HCT116 (cell line): ENCODE measurements around the gene PSME2. TPM values are rescaled to one million over a fixed set of nuclear protein-coding genes. Genes with fewer than 3 reads are reported as not detected.

ENCODE experiments used
- ATAC-seq: fragments of 200-7000 bp; cut with Tn5 transposase; 2 replicates; pipeline ENCODE4 v1.9.1; 2020; ENCODE audit warnings: mild to moderate bottlenecking, moderate library complexity
- Bru-seq: library from RNA; stranded (reverse); fragments of 400-500 nt; gene quantifications from one replicate; lab custom pipeline; 2021; lab: Mats Ljungman, UMichigan
- BruChase-seq, 2 experiments: library from RNA; stranded (reverse); fragments of 400-500 nt; gene quantifications; one replicate each; lab custom pipeline; 2021; lab: Mats Ljungman, UMichigan
- BruUV-seq: library from RNA; stranded (reverse); fragments of 400-500 nt; replicated peaks from 2 replicates; lab custom pipeline; 2021; lab: Mats Ljungman, UMichigan
- CTCF ChIA-PET: fragments of 300-600 bp; sonication (Branson Sonifier 250); formaldehyde crosslinking; loops from one replicate; lab custom pipeline; 2021; ENCODE audit warnings: antibody characterized with exemption; lab: Charles Lee
- POLR2A ChIA-PET: fragments of 300-600, 350-600 bp; sonication (Branson Sonifier 250); formaldehyde crosslinking; loops from one replicate; lab custom pipeline; 2021; ENCODE audit warnings: antibody characterized with exemption; lab: Charles Lee
- RAD21 ChIA-PET, 2 experiments: fragments of 300-600 bp; sonication (Branson Sonifier 250); formaldehyde crosslinking; loops; one replicate each; lab custom pipeline; 2023; ENCODE audit warnings: low total read pairs in 2 of 2; ENCODE audit not compliant: uncharacterized antibody in 2 of 2, unreplicated experiment in 2 of 2, low non-redundant PET in 1 of 2; lab: Charles Lee
- DNase-seq: peaks from one replicate; pipeline ENCODE4 v3.0.0-alpha.2; 2010; ENCODE audit warnings: low read depth, low spot score
- H2AFZ ChIP-seq: fragments of 200-600 bp; shearing (Covaris generic), sonication (generic); 2 replicates; pipeline ENCODE4 v1.6.1; 2017; ENCODE audit warnings: low read depth, mixed run types, mixed read lengths, antibody characterized with exemption, low read length; ENCODE audit not compliant: poor library complexity, severe bottlenecking
- H3K27ac ChIP-seq: 2 replicates; pipeline ENCODE4 v1.5.1; 2012; ENCODE audit warnings: low read depth, low read length
- H3K27me3 ChIP-seq: fragments of 200-600 bp; sonication (generic); 2 replicates; pipeline ENCODE4 v1.6.1; 2016; ENCODE audit warnings: mixed run types, low read length, mixed read lengths; ENCODE audit not compliant: insufficient read depth
- H3K36me3 ChIP-seq, 2 experiments: fragments of 200-500 bp in 1 of 2; fragments of 200-600 bp in 1 of 2; sonication (Bioruptor generic) in 1 of 2; sonication (generic) in 1 of 2; 2 replicates each; pipeline versions ENCODE4 v1.5.1 to v1.6.1; 2014 to 2016; ENCODE audit warnings: low read length in 2 of 2, inconsistent platforms in 1 of 2, mixed read lengths in 1 of 2, mixed run types in 1 of 2; ENCODE audit not compliant: insufficient read depth in 2 of 2, control insufficient read depth in 1 of 2
- H3K4me1 ChIP-seq, 2 experiments: fragments of 200-600 bp in 1 of 2; sonication (generic) in 1 of 2; 2 replicates each; pipeline versions ENCODE4 v1.5.1 to v1.6.1; 2012 to 2017; ENCODE audit warnings: low read length in 2 of 2, inconsistent platforms in 1 of 2, mild to moderate bottlenecking in 1 of 2, mixed read lengths in 1 of 2, mixed run types in 1 of 2, moderate library complexity in 1 of 2; ENCODE audit not compliant: insufficient read depth in 2 of 2, control insufficient read depth in 1 of 2
- H3K4me2 ChIP-seq: fragments of 200-600 bp; sonication (generic); 2 replicates; pipeline ENCODE4 v1.6.1; 2017; ENCODE audit warnings: mixed run types, low read length, mixed read lengths
- H3K4me3 ChIP-seq, 2 experiments: fragments of 200-600 bp in 1 of 2; sonication (generic) in 1 of 2; replicated peaks in 1 of 2; 2 replicates each; pipeline ENCODE4 v1.5.1; 2011 to 2016; ENCODE audit warnings: low read length in 2 of 2, control low read depth in 1 of 2, low read depth in 1 of 2, mild to moderate bottlenecking in 1 of 2, mixed read lengths in 1 of 2, mixed run types in 1 of 2
- H3K79me2 ChIP-seq: fragments of 200-600 bp; sonication (generic); 2 replicates; pipeline ENCODE4 v1.6.1; 2017; ENCODE audit warnings: mild to moderate bottlenecking, mixed run types, low read length, moderate library complexity, mixed read lengths; ENCODE audit not compliant: insufficient read depth
- H3K9ac ChIP-seq: fragments of 200-600 bp; sonication (generic); 2 replicates; pipeline ENCODE4 v1.6.1; 2016; ENCODE audit warnings: low read length, mixed read lengths
- H3K9me2 ChIP-seq: fragments of 200-600 bp; sonication (generic), shearing (Covaris generic); 2 replicates; pipeline ENCODE4 v1.6.1; 2017; ENCODE audit warnings: mixed run types, mild to moderate bottlenecking, moderate library complexity; ENCODE audit not compliant: insufficient read depth
- H3K9me3 ChIP-seq, 2 experiments: fragments of 200-500 bp in 1 of 2; fragments of 200-600 bp in 1 of 2; sonication (Bioruptor generic) in 1 of 2; sonication (generic) in 1 of 2; 2 replicates each; pipeline ENCODE4 v1.6.1; 2014 to 2017; ENCODE audit warnings: low read length in 2 of 2, mixed read lengths in 2 of 2, inconsistent platforms in 1 of 2, low read depth in 1 of 2, mild to moderate bottlenecking in 1 of 2, mixed run types in 1 of 2, moderate library complexity in 1 of 2; ENCODE audit not compliant: control insufficient read depth in 1 of 2, insufficient read depth in 1 of 2
- H4K20me1 ChIP-seq: fragments of 200-600 bp; sonication (generic), shearing (Covaris generic); 2 replicates; pipeline ENCODE4 v1.6.1; 2017; ENCODE audit warnings: mixed run types, mild to moderate bottlenecking, moderate library complexity; ENCODE audit not compliant: insufficient read depth
- CBX3 ChIP-seq: IDR thresholded peaks from 2 replicates; pipeline ENCODE4 v1.6.1; 2012; ENCODE audit warnings: low read depth
- CEBPB ChIP-seq: IDR thresholded peaks from 2 replicates; pipeline ENCODE4 v1.6.1; 2012; ENCODE audit warnings: low read depth
- EGR1 ChIP-seq: IDR thresholded peaks from 2 replicates; pipeline ENCODE4 v1.6.1; 2012; ENCODE audit warnings: low read depth
- ELF1 ChIP-seq: IDR thresholded peaks from 2 replicates; pipeline ENCODE4 v1.6.1; 2012; ENCODE audit warnings: low read depth, borderline replicate concordance
- EZH2phosphoT487 ChIP-seq: fragments of 200-600 bp; IDR thresholded peaks from 2 replicates; pipeline ENCODE4 v1.6.1; 2018; ENCODE audit warnings: antibody characterized with exemption, borderline replicate concordance
- FOSL1 ChIP-seq: IDR thresholded peaks from 2 replicates; pipeline ENCODE4 v1.6.1; 2012; ENCODE audit warnings: low read depth
- JUND ChIP-seq: IDR thresholded peaks from 2 replicates; pipeline ENCODE4 v1.6.1; 2012
- POLR2A ChIP-seq: IDR thresholded peaks from 2 replicates; pipeline ENCODE4 v1.7.0; 2011; ENCODE audit warnings: borderline replicate concordance; ENCODE audit not compliant: insufficient read depth, insufficient read length; ENCODE audit errors: extremely low read depth
- POLR2AphosphoS5 ChIP-seq: IDR thresholded peaks from 2 replicates; pipeline ENCODE4 v1.6.1; 2011; ENCODE audit warnings: mild to moderate bottlenecking, low read depth, low read length, moderate library complexity
- RAD21 ChIP-seq: IDR thresholded peaks from 2 replicates; pipeline ENCODE4 v1.6.1; 2012; ENCODE audit warnings: low read depth, mild to moderate bottlenecking
- SIN3A ChIP-seq: IDR thresholded peaks from 2 replicates; pipeline ENCODE4 v1.6.1; 2012; ENCODE audit warnings: low read depth
- SP1 ChIP-seq: IDR thresholded peaks from 2 replicates; pipeline ENCODE4 v1.6.1; 2012; ENCODE audit warnings: low read depth
- SRF ChIP-seq: IDR thresholded peaks from 2 replicates; pipeline ENCODE4 v1.6.1; 2012; ENCODE audit warnings: low read depth
- TCF7L2 ChIP-seq: IDR thresholded peaks from 2 replicates; pipeline ENCODE4 v1.7.0; 2011; ENCODE audit warnings: borderline replicate concordance, inconsistent platforms; ENCODE audit not compliant: insufficient read depth, insufficient read length; ENCODE audit errors: extremely low read depth
- YY1 ChIP-seq: IDR thresholded peaks from 2 replicates; pipeline ENCODE4 v1.6.1; 2011; ENCODE audit warnings: low read length, low read depth, moderate library complexity, mild to moderate bottlenecking; ENCODE audit not compliant: insufficient replicate concordance; ENCODE audit errors: extremely low read depth
- ZNF274 ChIP-seq: fragments of 200-500 bp; sonication (Bioruptor generic); IDR thresholded peaks from 2 replicates; pipeline ENCODE4 v1.6.1; 2014; ENCODE audit warnings: mild to moderate bottlenecking, low read depth, low read length, inconsistent platforms
- intact Hi-C: fragments of 100-400 bp; cut with micrococcal nuclease; formaldehyde crosslinking; loops from 2 replicates; pipeline ENCODE4 v1.10.0; 2022
- long read RNA-seq: library from polyadenylated mRNA; unstranded; transcript quantifications from one replicate; pipeline ENCODE4 v2.0.0, GENCODE V29; 2021; ENCODE audit not compliant: unreplicated experiment
- polyA plus RNA-seq: library from polyadenylated mRNA; unstranded; fragments of >200 nt; gene quantifications from 2 replicates; pipeline ENCODE4 v1.2.1, GENCODE V29; 2012; ENCODE audit warnings: missing spikeins
- total RNA-seq: library from RNA; stranded (reverse); gene quantifications from one replicate; pipeline ENCODE4 v1.2.1, GENCODE V29; 2021; ENCODE audit not compliant: unreplicated experiment
- TF ChIP-seq, protein P1 (sequence below): IDR thresholded peaks from 2 replicates; pipeline ENCODE4 v1.6.1; 2012
- TF ChIP-seq, protein P2 (sequence below): IDR thresholded peaks from 2 replicates; pipeline ENCODE4 v1.6.1; 2012
- TF ChIP-seq, protein P3 (sequence below), 3 experiments: fragments of 200-600 bp in 1 of 3; sonication (generic) in 1 of 3; IDR thresholded peaks in 2 of 3; conservative IDR thresholded peaks in 1 of 3; 2 replicates each; pipeline ENCODE4 v1.5.1; 2012 to 2017; ENCODE audit warnings: low read depth in 2 of 3, low read length in 2 of 3, antibody characterized with exemption in 1 of 3, borderline replicate concordance in 1 of 3, control low read depth in 1 of 3, mild to moderate bottlenecking in 1 of 3, mixed read lengths in 1 of 3, mixed run types in 1 of 3, moderate library complexity in 1 of 3; ENCODE audit not compliant: insufficient read depth in 1 of 3

The PSME2 gene, protein sequence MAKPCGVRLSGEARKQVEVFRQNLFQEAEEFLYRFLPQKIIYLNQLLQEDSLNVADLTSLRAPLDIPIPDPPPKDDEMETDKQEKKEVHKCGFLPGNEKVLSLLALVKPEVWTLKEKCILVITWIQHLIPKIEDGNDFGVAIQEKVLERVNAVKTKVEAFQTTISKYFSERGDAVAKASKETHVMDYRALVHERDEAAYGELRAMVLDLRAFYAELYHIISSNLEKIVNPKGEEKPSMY
- 160 TPM for total RNA-seq
- polyA plus RNA-seq, result 113 and 172 TPM in 2 replicates
- percentile 78 among the genes with signal in this experiment for Bru-seq, nascent RNA
- BruChase-seq, experiment 1, labeled RNA remaining after a 6-hour chase, result percentile 92 among the genes with signal in this experiment
- BruChase-seq, experiment 2, labeled RNA remaining after a 2-hour chase, result percentile 93 among the genes with signal in this experiment
- long read RNA-seq, transcript PSME2-201 (11 exons, 1,404 nt), result major isoform, 122 of 209 reads
- long read RNA-seq, transcript PSME2-205 (2 exons, 496 nt), result minor isoform, 44 of 209 reads
- long read RNA-seq, partial matches to known transcripts, result 15 of 209 reads
- long read RNA-seq, other reads (novel, unspliced or antisense), result 22 of 209 reads

DNA sequence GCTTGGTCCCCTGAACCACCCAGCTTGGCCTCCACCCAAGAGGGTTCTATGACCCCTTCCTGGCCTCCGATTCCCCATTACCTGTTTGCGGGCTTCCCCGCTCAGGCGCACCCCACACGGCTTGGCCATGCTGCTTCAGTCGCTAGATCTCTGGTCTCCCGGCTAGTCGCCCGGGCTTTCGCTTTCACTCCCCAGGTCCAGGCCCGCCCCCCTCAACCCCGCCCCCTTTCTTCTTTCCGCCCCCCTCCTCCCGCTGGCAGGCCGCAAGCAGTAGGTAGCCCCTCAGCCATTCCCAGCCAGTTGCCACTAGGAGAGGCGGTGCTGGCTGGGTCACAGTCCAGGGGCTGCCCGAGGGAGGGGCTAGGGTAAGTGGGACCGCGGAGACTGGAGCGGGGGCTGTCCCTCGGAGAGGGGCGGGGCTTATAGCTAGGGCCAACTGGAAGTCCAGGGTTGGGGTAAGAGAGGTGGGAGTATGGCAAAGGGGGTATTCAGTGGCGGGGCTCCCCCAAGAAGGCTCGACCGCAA, at the start of gene PSME2:
PSME2 (minus strand) TSS at position 158 of the 525 bp plus-strand sequence; CDS start at position 129, 29 bp downstream.
- ATAC-seq, result peak; percentile 83
- no peak for TF ChIP-seq SP1
- TF ChIP-seq POLR2A, result peak; percentile 48
- TF ChIP-seq YY1, result peak; percentile 42
- no peak for TF ChIP-seq ZNF274
- no peak for TF ChIP-seq RAD21
- no peak for TF ChIP-seq JUND
- no peak for TF ChIP-seq EZH2phosphoT487
- TF ChIP-seq, protein P1, sequence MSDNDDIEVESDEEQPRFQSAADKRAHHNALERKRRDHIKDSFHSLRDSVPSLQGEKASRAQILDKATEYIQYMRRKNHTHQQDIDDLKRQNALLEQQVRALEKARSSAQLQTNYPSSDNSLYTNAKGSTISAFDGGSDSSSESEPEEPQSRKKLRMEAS, result no peak
- TF ChIP-seq FOSL1, result no peak
- TF ChIP-seq, protein P2, sequence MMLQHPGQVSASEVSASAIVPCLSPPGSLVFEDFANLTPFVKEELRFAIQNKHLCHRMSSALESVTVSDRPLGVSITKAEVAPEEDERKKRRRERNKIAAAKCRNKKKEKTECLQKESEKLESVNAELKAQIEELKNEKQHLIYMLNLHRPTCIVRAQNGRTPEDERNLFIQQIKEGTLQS, result no peak
- TF ChIP-seq TCF7L2, result no peak
- no peak for TF ChIP-seq EGR1
- TF ChIP-seq POLR2AphosphoS5, result peak; percentile 71; the same call in 1 of the 2 replicates
- TF ChIP-seq CBX3, result no peak
- no peak for TF ChIP-seq SRF
- no peak for TF ChIP-seq SIN3A
- TF ChIP-seq CEBPB, result no peak
- no peak for TF ChIP-seq ELF1
- TF ChIP-seq, protein P3, sequence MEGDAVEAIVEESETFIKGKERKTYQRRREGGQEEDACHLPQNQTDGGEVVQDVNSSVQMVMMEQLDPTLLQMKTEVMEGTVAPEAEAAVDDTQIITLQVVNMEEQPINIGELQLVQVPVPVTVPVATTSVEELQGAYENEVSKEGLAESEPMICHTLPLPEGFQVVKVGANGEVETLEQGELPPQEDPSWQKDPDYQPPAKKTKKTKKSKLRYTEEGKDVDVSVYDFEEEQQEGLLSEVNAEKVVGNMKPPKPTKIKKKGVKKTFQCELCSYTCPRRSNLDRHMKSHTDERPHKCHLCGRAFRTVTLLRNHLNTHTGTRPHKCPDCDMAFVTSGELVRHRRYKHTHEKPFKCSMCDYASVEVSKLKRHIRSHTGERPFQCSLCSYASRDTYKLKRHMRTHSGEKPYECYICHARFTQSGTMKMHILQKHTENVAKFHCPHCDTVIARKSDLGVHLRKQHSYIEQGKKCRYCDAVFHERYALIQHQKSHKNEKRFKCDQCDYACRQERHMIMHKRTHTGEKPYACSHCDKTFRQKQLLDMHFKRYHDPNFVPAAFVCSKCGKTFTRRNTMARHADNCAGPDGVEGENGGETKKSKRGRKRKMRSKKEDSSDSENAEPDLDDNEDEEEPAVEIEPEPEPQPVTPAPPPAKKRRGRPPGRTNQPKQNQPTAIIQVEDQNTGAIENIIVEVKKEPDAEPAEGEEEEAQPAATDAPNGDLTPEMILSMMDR (IDR thresholded peaks at IDR 0.05 in 2 of 3, conservative IDR thresholded peaks at IDR 0.05 in 1 of 3; ENCODE audit: borderline replicate concordance in 1 of 3, insufficient read depth in 1 of 3, low read depth in 2 of 3, low read length in 2 of 3), result no peak

More for the DNA sequence above, at the start of gene PSME2:
- peaks cover 19 to 27% of the 10 kb centered on the region in 2 experiments for H3K4me1 ChIP-seq
- H3K36me3 ChIP-seq, result peaks cover 29 to 32% of the 10 kb centered on the region in 2 experiments; a peak in 3 of 4 replicates
- no peaks in the 10 kb centered on the region for H3K27me3 ChIP-seq
- ChIA-PET CTCF (interaction anchor here (0.6 to 3.9 kb wide), 13 partner anchors 9 to 285 kb away, joined by 3 to 19 read pairs (median 3); partner anchors contain the start of genes CIDEB, DCAF11, IRF9 and NRL), POLR2A (interaction anchor here (0.7 to 2.3 kb wide), 14 partner anchors 9 to 285 kb away, joined by 3 to 24 read pairs (median 4); partner anchors contain the start of genes DCAF11, IPO4, IRF9 and NRL), RAD21 (interaction anchor here (0.6 to 1.2 kb wide), 3 partner anchors 11 to 37 kb away, joined by 3 to 4 read pairs (median 4); partner anchors contain the start of genes IRF9 (in 1 of the 2) and PSME1 (in 1 of the 2))
- BruUV-seq, result no TSS peak
- H3K4me3 ChIP-seq, result peak within 1 kb of the TSS; percentile 97 to 99
- H3K9me3 ChIP-seq, result no peaks in the 10 kb centered on the region
- peak within 1 kb of the TSS; percentile 95 for H3K27ac ChIP-seq
- no peak within 1 kb of the TSS for H2AFZ ChIP-seq
- peak; percentile 94 for DNase-seq
- H3K9ac ChIP-seq, result peak within 1 kb of the TSS; percentile 86
- H3K4me2 ChIP-seq, result peak within 1 kb of the TSS; percentile 92
- no peaks in the 10 kb centered on the region for H3K9me2 ChIP-seq
- intact Hi-C loops, result loop anchor here (1.0 kb wide), 1 partner anchor 32 kb away; the partner anchor contains the start of genes DCAF11 and NRL
- peaks cover 54% of the 10 kb centered on the region for H3K79me2 ChIP-seq
- no peaks in the 10 kb centered on the region for H4K20me1 ChIP-seq
